DOHH2 (cell line): ENCODE data around the gene SCN5A.

Experiments
- H3F3A ChIP-seq: fragments of 200-600 bp; sonication (generic), shearing (Covaris generic); 2 replicates; pipeline ENCODE4 v1.6.0; 2016; ENCODE audit warnings: antibody characterized with exemption, mild to moderate bottlenecking; ENCODE audit not compliant: control insufficient read depth, insufficient read depth
- H3K27ac ChIP-seq: fragments of 200-600 bp; sonication (generic); 2 replicates; pipeline ENCODE4 v1.5.1; 2014; ENCODE audit warnings: low read depth, mild to moderate bottlenecking, low read length, moderate library complexity
- H3K27me3 ChIP-seq: fragments of 200-600 bp; sonication (generic); 2 replicates; pipeline ENCODE4 v1.6.1; 2014; ENCODE audit warnings: mild to moderate bottlenecking, low read length, mixed read lengths; ENCODE audit not compliant: control insufficient read depth
- H3K36me3 ChIP-seq: fragments of 200-600 bp; sonication (generic); 2 replicates; pipeline ENCODE4 v1.6.1; 2014; ENCODE audit warnings: mild to moderate bottlenecking, low read length, moderate library complexity, mixed read lengths; ENCODE audit not compliant: control insufficient read depth
- H3K4me1 ChIP-seq: fragments of 200-600 bp; sonication (generic); 2 replicates; pipeline ENCODE4 v1.6.1; 2014; ENCODE audit warnings: mild to moderate bottlenecking, low read length, mixed read lengths; ENCODE audit not compliant: control insufficient read depth
- H3K4me2 ChIP-seq: fragments of 200-600 bp; sonication (generic); 2 replicates; pipeline ENCODE4 v1.6.0; 2014; ENCODE audit warnings: mild to moderate bottlenecking, low read length, moderate library complexity
- H3K4me3 ChIP-seq: fragments of 200-600 bp; sonication (generic); 2 replicates; pipeline ENCODE4 v1.5.1; 2014; ENCODE audit warnings: mild to moderate bottlenecking, low read length, mixed read lengths
- H3K79me2 ChIP-seq: fragments of 200-600 bp; sonication (generic); 2 replicates; pipeline ENCODE4 v1.6.1; 2014; ENCODE audit warnings: mild to moderate bottlenecking, low read length, mixed read lengths; ENCODE audit not compliant: control insufficient read depth
- H3K9me2 ChIP-seq: fragments of 200-600 bp; sonication (generic); replicated peaks from 2 replicates; pipeline ENCODE4 v1.6.1; 2014; ENCODE audit warnings: mild to moderate bottlenecking, low read length, mixed read lengths; ENCODE audit not compliant: control insufficient read depth
- H3K9me3 ChIP-seq: fragments of 200-600 bp; sonication (generic); 2 replicates; pipeline ENCODE4 v1.6.1; 2014; ENCODE audit warnings: antibody characterized with exemption, low read length, mixed read lengths; ENCODE audit not compliant: control insufficient read depth, insufficient read depth
- H4K20me1 ChIP-seq: fragments of 200-600 bp; sonication (generic); 2 replicates; pipeline ENCODE4 v1.6.0; 2014; ENCODE audit warnings: low read depth, mild to moderate bottlenecking, antibody characterized with exemption, low read length, moderate library complexity; ENCODE audit not compliant: control insufficient read depth, insufficient read depth
- EZH2phosphoT487 ChIP-seq: fragments of 200-600 bp; sonication (generic); IDR thresholded peaks from 2 replicates; pipeline ENCODE4 v1.6.1; 2017; ENCODE audit warnings: borderline replicate concordance, mild to moderate bottlenecking, antibody characterized with exemption, low read length, moderate library complexity, mixed read lengths
- TF ChIP-seq, protein P1 (sequence below): fragments of 200-600 bp; sonication (generic); IDR thresholded peaks from one replicate; pipeline ENCODE4 v1.5.1; 2014; ENCODE audit warnings: antibody characterized with exemption, mild to moderate bottlenecking, low read depth, low read length; ENCODE audit not compliant: poor library complexity, severe bottlenecking

The SCN5A gene

DNA sequence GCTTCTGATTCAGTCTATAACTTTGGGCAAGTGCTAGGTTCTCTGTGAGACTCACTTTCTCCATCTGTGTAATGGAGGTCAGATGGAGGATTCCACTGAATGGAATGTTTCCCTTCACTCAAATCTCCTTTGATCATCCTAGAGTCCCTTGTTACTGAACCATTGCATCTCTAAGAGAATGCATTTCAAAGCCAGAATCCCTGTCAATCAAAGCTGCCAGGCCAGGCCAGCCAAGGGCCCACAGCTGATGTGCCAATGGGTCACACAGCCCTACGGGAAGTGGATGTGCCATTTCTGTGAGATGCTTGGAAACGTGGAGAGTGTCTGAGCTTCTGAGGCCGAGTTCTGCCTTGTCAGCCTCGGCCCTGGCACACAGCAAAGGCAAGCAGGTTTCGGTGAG, 32.4 kb downstream of the SCN5A start:
- Histone ChIP-seq H3K36me3 (no peaks in the 10 kb centered on the region), H3K4me3 (no peak overlapping the region), H3K9me2 (no peaks in the 10 kb centered on the region), H3K27ac (no peak overlapping the region), H4K20me1 (no peaks in the 10 kb centered on the region), H3K4me1 (no peaks in the 10 kb centered on the region), H3K79me2 (no peaks in the 10 kb centered on the region), H3K4me2 (no peak overlapping the region), H3K27me3 (peaks cover 3% of the 10 kb centered on the region; the same call in 1 of the 2 replicates), H3F3A (no peaks in the 10 kb centered on the region), H3K9me3 (no peaks in the 10 kb centered on the region)
- TF ChIP-seq EZH2phosphoT487 = no peak
- TF ChIP-seq, protein P1, sequence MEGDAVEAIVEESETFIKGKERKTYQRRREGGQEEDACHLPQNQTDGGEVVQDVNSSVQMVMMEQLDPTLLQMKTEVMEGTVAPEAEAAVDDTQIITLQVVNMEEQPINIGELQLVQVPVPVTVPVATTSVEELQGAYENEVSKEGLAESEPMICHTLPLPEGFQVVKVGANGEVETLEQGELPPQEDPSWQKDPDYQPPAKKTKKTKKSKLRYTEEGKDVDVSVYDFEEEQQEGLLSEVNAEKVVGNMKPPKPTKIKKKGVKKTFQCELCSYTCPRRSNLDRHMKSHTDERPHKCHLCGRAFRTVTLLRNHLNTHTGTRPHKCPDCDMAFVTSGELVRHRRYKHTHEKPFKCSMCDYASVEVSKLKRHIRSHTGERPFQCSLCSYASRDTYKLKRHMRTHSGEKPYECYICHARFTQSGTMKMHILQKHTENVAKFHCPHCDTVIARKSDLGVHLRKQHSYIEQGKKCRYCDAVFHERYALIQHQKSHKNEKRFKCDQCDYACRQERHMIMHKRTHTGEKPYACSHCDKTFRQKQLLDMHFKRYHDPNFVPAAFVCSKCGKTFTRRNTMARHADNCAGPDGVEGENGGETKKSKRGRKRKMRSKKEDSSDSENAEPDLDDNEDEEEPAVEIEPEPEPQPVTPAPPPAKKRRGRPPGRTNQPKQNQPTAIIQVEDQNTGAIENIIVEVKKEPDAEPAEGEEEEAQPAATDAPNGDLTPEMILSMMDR = no peak

DNA sequence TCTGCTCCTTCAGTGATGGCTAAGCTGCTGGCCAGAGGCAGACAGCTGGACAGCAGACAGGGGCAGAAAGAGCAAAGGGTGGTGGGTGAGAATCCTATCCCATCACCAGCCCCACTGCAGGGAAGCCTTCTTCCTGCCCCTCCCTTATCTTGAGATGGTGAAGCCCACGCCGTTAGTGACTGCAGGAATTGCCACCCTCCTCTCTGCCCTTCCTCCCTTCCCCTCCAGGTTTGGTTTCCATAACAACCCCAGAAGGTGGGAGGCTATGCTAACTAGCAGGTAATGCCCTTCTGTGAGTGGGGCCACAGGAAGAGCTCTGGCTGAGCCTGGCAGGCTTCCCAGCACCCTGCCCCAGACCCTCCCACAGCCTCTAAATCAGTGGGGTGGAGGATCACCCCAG, 32.8 kb downstream of the SCN5A start:
- no peaks in the 10 kb centered on the region for H3K9me2 ChIP-seq
- no peaks in the 10 kb centered on the region for H3K9me3 ChIP-seq
- H4K20me1 ChIP-seq = no peaks in the 10 kb centered on the region
- no peaks in the 10 kb centered on the region for H3K4me1 ChIP-seq
- peaks cover 3% of the 10 kb centered on the region; the same call in 1 of the 2 replicates for H3K27me3 ChIP-seq
- TF ChIP-seq, protein P1 = no peak
- no peak for TF ChIP-seq EZH2phosphoT487
- H3F3A ChIP-seq = no peaks in the 10 kb centered on the region
- no peak overlapping the region for H3K27ac ChIP-seq
- no peak overlapping the region for H3K4me2 ChIP-seq
- H3K79me2 ChIP-seq = no peaks in the 10 kb centered on the region
- no peak overlapping the region for H3K4me3 ChIP-seq
- H3K36me3 ChIP-seq = no peaks in the 10 kb centered on the region

DNA sequence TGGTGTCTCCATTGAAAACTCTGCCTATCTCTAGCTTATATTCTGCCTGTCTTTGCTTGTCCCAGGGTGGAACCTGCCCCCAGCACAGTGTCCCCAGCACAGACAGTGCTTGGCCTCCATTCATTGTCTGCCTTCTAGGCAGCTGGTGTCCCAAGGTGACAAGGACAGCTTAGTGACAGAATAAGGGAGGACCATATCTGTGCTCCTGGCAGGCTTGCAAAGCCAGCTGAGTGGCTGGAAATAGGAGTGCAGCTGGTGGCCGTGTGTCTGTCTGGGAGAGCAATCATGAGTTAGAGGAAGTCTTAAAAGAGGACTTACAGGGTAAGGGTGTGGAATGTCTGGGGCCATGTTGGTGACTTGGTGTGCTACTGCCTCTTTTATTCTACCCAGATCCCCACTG, 33.4 kb downstream of the SCN5A start:
- Histone ChIP-seq H3K9me3 (no peaks in the 10 kb centered on the region), H3K4me2 (no peak overlapping the region), H3K4me3 (no peak overlapping the region), H3K27ac (no peak overlapping the region), H3K4me1 (no peaks in the 10 kb centered on the region), H3K9me2 (no peaks in the 10 kb centered on the region), H4K20me1 (no peaks in the 10 kb centered on the region), H3K36me3 (no peaks in the 10 kb centered on the region), H3K79me2 (no peaks in the 10 kb centered on the region), H3K27me3 (peaks cover 3% of the 10 kb centered on the region; the same call in 1 of the 2 replicates), H3F3A (no peaks in the 10 kb centered on the region)
- no peak for TF ChIP-seq EZH2phosphoT487
- TF ChIP-seq, protein P1 = no peak
